Activated CD4-positive, alpha-beta memory T cell treated with anti-CD3 and anti-CD28 coated beads for 36 hours (primary cell): Measurements from ENCODE around the gene SLC17A5. TPM values are rescaled to one million over a fixed set of nuclear protein-coding genes. Genes with fewer than 3 reads are reported as not detected.

Experiments used
- CTCF ChIA-PET: fragments of 350-600 bp; sonication (Branson Sonifier 250); formaldehyde crosslinking; loops from one replicate; lab custom pipeline; 2021; ENCODE audit warnings: antibody characterized with exemption, inconsistent platforms; lab: Charles Lee
- POLR2A ChIA-PET: fragments of 350-600 bp; sonication (Branson Sonifier 250); formaldehyde crosslinking; loops from one replicate; lab custom pipeline; 2021; ENCODE audit warnings: antibody characterized with exemption; lab: Charles Lee
- DNase-seq: peaks from one replicate; pipeline ENCODE4 v3.0.0-alpha.2; 2020
- H3K27ac Mint-ChIP-seq: one replicate; pipeline ENCODE4 v1.8.0; 2021; ENCODE audit warnings: mixed read lengths
- H3K27me3 Mint-ChIP-seq: one replicate; pipeline ENCODE4 v1.8.0; 2021; ENCODE audit warnings: mixed read lengths
- H3K36me3 Mint-ChIP-seq: one replicate; pipeline ENCODE4 v1.8.0; 2021; ENCODE audit warnings: mixed read lengths
- H3K4me1 Mint-ChIP-seq: one replicate; pipeline ENCODE4 v1.8.0; 2021; ENCODE audit warnings: low read depth, mixed read lengths
- H3K4me3 Mint-ChIP-seq: one replicate; pipeline ENCODE4 v1.8.0; 2021; ENCODE audit warnings: mild to moderate bottlenecking, mixed read lengths
- H3K9me3 Mint-ChIP-seq: one replicate; pipeline ENCODE4 v1.8.0; 2021; ENCODE audit warnings: mixed read lengths
- intact Hi-C: fragments of 100-400 bp; cut with micrococcal nuclease; formaldehyde crosslinking; loops from one replicate; pipeline ENCODE4 v1.15.1; 2023
- total RNA-seq, 2 experiments: library from RNA; stranded (reverse); gene quantifications; one replicate each; pipeline ENCODE4 v1.2.3, GENCODE V29; 2021

The SLC17A5 gene
- 1 to 10 TPM; 5.1 to 5.4 TPM for total RNA-seq

- intact Hi-C loops: loop anchor here (1.0 to 2.0 kb wide), 10 partner anchors 8 to 1631 kb away; partner anchors contain the start of genes EEF1A1 and TMEM30A
- peak; percentile 94 for DNase-seq
- Mint-ChIP-seq H3K9me3 (no peaks in the 10 kb centered on the region), H3K27ac (peak within 1 kb of the TSS; percentile 95), H3K4me1 (peaks cover 23% of the 10 kb centered on the region), H3K36me3 (peaks cover 6% of the 10 kb centered on the region), H3K4me3 (peak within 1 kb of the TSS; percentile 97), H3K27me3 (no peaks in the 10 kb centered on the region)
- ChIA-PET CTCF (interaction anchor here (0.6 to 4.5 kb wide), 22 partner anchors 10 to 1589 kb away, joined by 3 to 27 read pairs (median 6); partner anchors contain the start of genes CGAS, COX7A2, EEF1A1 and MTO1), POLR2A (interaction anchor here (1.1 to 3.9 kb wide), 9 partner anchors 10 to 203 kb away, joined by 3 to 51 read pairs (median 6); partner anchors contain the start of genes CGAS, EEF1A1 and MTO1)
These were observed at the start of gene SLC17A5 for GRCh38 chr6:73653571-73654424. TSS of gene SLC17A5 (minus strand) at chr6:73653992. CDS start at chr6:73653886, 106 bp downstream.

- POLR2A ChIA-PET: no interaction called here
- Mint-ChIP-seq H3K9me3 (no peaks in the 10 kb centered on the region), H3K4me3 (no peak overlapping the region), H3K4me1 (peaks cover 15% of the 10 kb centered on the region), H3K27me3 (peaks cover 4% of the 10 kb centered on the region), H3K36me3 (peaks cover 14% of the 10 kb centered on the region), H3K27ac (no peak overlapping the region)
- no peak for DNase-seq
- CTCF ChIA-PET: interaction anchor here (0.8 to 1.3 kb wide), 5 partner anchors 8 to 33 kb away, joined by 3 to 4 read pairs (median 3); no protein-coding TSS in a partner anchor
- intact Hi-C loops: no loop called here
These were observed 49.7 kb upstream of the SLC17A5 start for GRCh38 chr6:73703466-73703865.

GRCh38 chr6:73702444-73702843 is 48.7 kb upstream of the SLC17A5 start:
- intact Hi-C loops: no loop called here
- Mint-ChIP-seq H3K4me1 (peaks cover 21% of the 10 kb centered on the region), H3K9me3 (no peaks in the 10 kb centered on the region), H3K27ac (no peak overlapping the region), H3K36me3 (peaks cover 18% of the 10 kb centered on the region), H3K27me3 (peaks cover 4% of the 10 kb centered on the region), H3K4me3 (no peak overlapping the region)
- no peak for DNase-seq
- ChIA-PET CTCF (interaction anchor here (0.7 to 1.3 kb wide), 5 partner anchors 26 to 1565 kb away, joined by 3 to 4 read pairs (median 3); no protein-coding TSS in a partner anchor), POLR2A (no interaction called here)

GRCh38 chr6:73699676-73700459 is 46.1 kb upstream of the SLC17A5 start:
- Mint-ChIP-seq H3K9me3 (no peaks in the 10 kb centered on the region), H3K27me3 (peaks cover 4% of the 10 kb centered on the region), H3K36me3 (peaks cover 18% of the 10 kb centered on the region), H3K4me1 (peaks cover 38% of the 10 kb centered on the region), H3K27ac (no peak overlapping the region), H3K4me3 (no peak overlapping the region)
- intact Hi-C loops: no loop called here
- CTCF ChIA-PET: interaction anchor here (1.7 kb wide), 1 partner anchor 24 kb away, joined by 5 read pairs; no protein-coding TSS in a partner anchor
- POLR2A ChIA-PET: no interaction called here
- DNase-seq: no peak

- peak overlapping the region; percentile 90 for H3K27ac Mint-ChIP-seq
- peaks cover 16% of the 10 kb centered on the region for H3K36me3 Mint-ChIP-seq
- ChIA-PET CTCF (interaction anchor here (1.0 kb wide), 1 partner anchor 45 kb away, joined by 4 read pairs; no protein-coding TSS in a partner anchor), POLR2A (no interaction called here)
- no peaks in the 10 kb centered on the region for H3K9me3 Mint-ChIP-seq
- intact Hi-C loops: no loop called here
- peak overlapping the region; percentile 80 for H3K4me3 Mint-ChIP-seq
- peaks cover 8% of the 10 kb centered on the region for H3K27me3 Mint-ChIP-seq
- H3K4me1 Mint-ChIP-seq: peaks cover 35% of the 10 kb centered on the region
- DNase-seq: peak; percentile 16
These were observed 43.3 kb upstream of the SLC17A5 start for GRCh38 chr6:73696966-73697655.

- CTCF ChIA-PET: interaction anchor here (0.5 to 2.4 kb wide), 5 partner anchors 8 to 110 kb away, joined by 3 to 8 read pairs (median 4); no protein-coding TSS in a partner anchor
- peak; percentile 87 for DNase-seq
- Mint-ChIP-seq H3K27me3 (peaks cover 16% of the 10 kb centered on the region), H3K4me1 (peaks cover 36% of the 10 kb centered on the region), H3K36me3 (peaks cover 16% of the 10 kb centered on the region), H3K27ac (peak within 1 kb of the TSS; percentile 90), H3K4me3 (peak within 1 kb of the TSS; percentile 80), H3K9me3 (no peaks in the 10 kb centered on the region)
- POLR2A ChIA-PET: interaction anchor here (1.0 to 1.5 kb wide), 2 partner anchors 174 to 176 kb away, joined by 3 to 5 read pairs; no protein-coding TSS in a partner anchor
- intact Hi-C loops: loop anchor here (1.0 to 2.0 kb wide), 6 partner anchors 26 to 1547 kb away; partner anchors contain the start of genes COX7A2 and EEF1A1
These were observed 42.0 kb upstream of the SLC17A5 start, which contains the start of gene CD109 for GRCh38 chr6:73695619-73696421. TSS of gene CD109 (plus strand) at chr6:73696203. CDS start at chr6:73696216, 13 bp downstream.

- Mint-ChIP-seq H3K9me3 (no peaks in the 10 kb centered on the region), H3K36me3 (peaks cover 14% of the 10 kb centered on the region), H3K4me3 (peak overlapping the region; percentile 80), H3K27me3 (peaks cover 17% of the 10 kb centered on the region), H3K4me1 (peaks cover 36% of the 10 kb centered on the region), H3K27ac (peak overlapping the region; percentile 81)
- DNase-seq: peak; percentile 21
- intact Hi-C loops: loop anchor here (1.0 to 2.0 kb wide), 6 partner anchors 27 to 1548 kb away; partner anchors contain the start of genes COX7A2 and EEF1A1
- POLR2A ChIA-PET: interaction anchor here (1.0 to 1.5 kb wide), 2 partner anchors 173 to 175 kb away, joined by 3 to 5 read pairs; no protein-coding TSS in a partner anchor
- CTCF ChIA-PET: interaction anchor here (0.5 to 2.4 kb wide), 6 partner anchors 9 to 109 kb away, joined by 3 to 8 read pairs (median 4); no protein-coding TSS in a partner anchor
These were observed 41.1 kb upstream of the SLC17A5 start for GRCh38 chr6:73694711-73695411.

- Mint-ChIP-seq H3K27ac (no peak overlapping the region), H3K4me3 (no peak overlapping the region), H3K9me3 (no peaks in the 10 kb centered on the region), H3K27me3 (peaks cover 16% of the 10 kb centered on the region), H3K4me1 (peaks cover 22% of the 10 kb centered on the region), H3K36me3 (peaks cover 3% of the 10 kb centered on the region)
- POLR2A ChIA-PET: no interaction called here
- CTCF ChIA-PET: interaction anchor here (0.8 to 4.5 kb wide), 3 partner anchors 13 to 46 kb away, joined by 4 to 30 read pairs (median 4); no protein-coding TSS in a partner anchor
- peak; percentile 24 for DNase-seq
- intact Hi-C loops: no loop called here
These were observed 37.7 kb upstream of the SLC17A5 start for GRCh38 chr6:73691512-73691911.

- intact Hi-C loops: no loop called here
- H3K27ac Mint-ChIP-seq: no peak overlapping the region
- DNase-seq: no peak
- H3K4me1 Mint-ChIP-seq: peaks cover 13% of the 10 kb centered on the region
- no peak overlapping the region for H3K4me3 Mint-ChIP-seq
- ChIA-PET POLR2A (no interaction called here), CTCF (interaction anchor here (4.5 kb wide), 1 partner anchor 43 kb away, joined by 30 read pairs; no protein-coding TSS in a partner anchor)
- H3K36me3 Mint-ChIP-seq: peaks cover 3% of the 10 kb centered on the region
- H3K27me3 Mint-ChIP-seq: peaks cover 19% of the 10 kb centered on the region
- no peaks in the 10 kb centered on the region for H3K9me3 Mint-ChIP-seq
These were observed 36.3 kb upstream of the SLC17A5 start for GRCh38 chr6:73690056-73690455.
